ENCODE results near the gene CARMIL1.

DNA sequence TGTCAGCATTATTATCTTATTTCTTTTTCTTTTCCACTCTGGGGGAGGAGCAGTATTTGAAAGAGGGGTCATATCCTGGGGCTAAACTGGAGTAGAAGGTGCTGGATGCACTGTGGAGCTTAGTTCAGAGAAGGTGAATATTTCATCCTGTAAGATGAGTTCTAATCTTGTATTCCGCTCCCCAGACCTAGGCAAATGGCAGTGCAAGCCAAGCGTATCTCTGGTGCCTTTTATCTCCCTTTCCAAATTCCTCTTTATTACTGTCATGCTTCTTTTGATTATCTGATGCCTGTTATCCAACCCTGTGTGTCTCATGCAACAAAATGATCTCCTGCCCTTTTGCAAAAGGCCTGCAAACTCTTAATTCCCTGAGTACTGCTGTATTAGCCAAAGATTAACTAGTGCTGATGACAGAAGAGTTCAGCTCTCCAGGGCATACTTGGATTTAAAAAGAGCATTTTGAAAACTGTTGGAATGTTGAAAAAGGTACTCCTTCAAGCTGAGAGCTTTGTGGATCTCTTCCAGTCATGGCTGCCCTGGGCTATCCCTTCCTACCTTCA is 138.0 kb downstream of the CARMIL1 start:
- TF ChIP-seq ZBTB8A (tag by site-specific recombination; IDR thresholded peaks at IDR 0.05) (no peak), ZNF561 (tag by site-specific recombination; IDR thresholded peaks at IDR 0.05; ENCODE audit: borderline replicate concordance) (no peak), ZNF654 (tag by site-specific recombination; IDR thresholded peaks at IDR 0.05; ENCODE audit: low read depth) (no peak), ZBTB7A (tag by site-specific recombination; IDR thresholded peaks at IDR 0.05; ENCODE audit: low read depth) (no peak), KLF10 (tag by site-specific recombination; IDR thresholded peaks at IDR 0.05) (no peak), ZNF670 (tag by site-specific recombination; IDR thresholded peaks at IDR 0.05; ENCODE audit: low read depth) (no peak), ZNF747 (tag by site-specific recombination; IDR thresholded peaks at IDR 0.05) (no peak), ZNF341 (tag by site-specific recombination; IDR thresholded peaks at IDR 0.05; ENCODE audit: low read depth) (no peak), SCRT1 (tag by site-specific recombination; IDR thresholded peaks at IDR 0.05; ENCODE audit: borderline replicate concordance) (no peak)
- TF ChIP-seq, protein P1, sequence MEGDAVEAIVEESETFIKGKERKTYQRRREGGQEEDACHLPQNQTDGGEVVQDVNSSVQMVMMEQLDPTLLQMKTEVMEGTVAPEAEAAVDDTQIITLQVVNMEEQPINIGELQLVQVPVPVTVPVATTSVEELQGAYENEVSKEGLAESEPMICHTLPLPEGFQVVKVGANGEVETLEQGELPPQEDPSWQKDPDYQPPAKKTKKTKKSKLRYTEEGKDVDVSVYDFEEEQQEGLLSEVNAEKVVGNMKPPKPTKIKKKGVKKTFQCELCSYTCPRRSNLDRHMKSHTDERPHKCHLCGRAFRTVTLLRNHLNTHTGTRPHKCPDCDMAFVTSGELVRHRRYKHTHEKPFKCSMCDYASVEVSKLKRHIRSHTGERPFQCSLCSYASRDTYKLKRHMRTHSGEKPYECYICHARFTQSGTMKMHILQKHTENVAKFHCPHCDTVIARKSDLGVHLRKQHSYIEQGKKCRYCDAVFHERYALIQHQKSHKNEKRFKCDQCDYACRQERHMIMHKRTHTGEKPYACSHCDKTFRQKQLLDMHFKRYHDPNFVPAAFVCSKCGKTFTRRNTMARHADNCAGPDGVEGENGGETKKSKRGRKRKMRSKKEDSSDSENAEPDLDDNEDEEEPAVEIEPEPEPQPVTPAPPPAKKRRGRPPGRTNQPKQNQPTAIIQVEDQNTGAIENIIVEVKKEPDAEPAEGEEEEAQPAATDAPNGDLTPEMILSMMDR (tag by site-specific recombination; IDR thresholded peaks at IDR 0.05): no peak
- TF ChIP-seq, protein P2, sequence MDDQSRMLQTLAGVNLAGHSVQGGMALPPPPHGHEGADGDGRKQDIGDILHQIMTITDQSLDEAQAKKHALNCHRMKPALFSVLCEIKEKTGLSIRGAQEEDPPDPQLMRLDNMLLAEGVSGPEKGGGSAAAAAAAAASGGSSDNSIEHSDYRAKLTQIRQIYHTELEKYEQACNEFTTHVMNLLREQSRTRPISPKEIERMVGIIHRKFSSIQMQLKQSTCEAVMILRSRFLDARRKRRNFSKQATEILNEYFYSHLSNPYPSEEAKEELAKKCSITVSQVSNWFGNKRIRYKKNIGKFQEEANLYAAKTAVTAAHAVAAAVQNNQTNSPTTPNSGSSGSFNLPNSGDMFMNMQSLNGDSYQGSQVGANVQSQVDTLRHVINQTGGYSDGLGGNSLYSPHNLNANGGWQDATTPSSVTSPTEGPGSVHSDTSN (CRISPR knock-in tag; IDR thresholded peaks at IDR 0.05): no peak
- TF ChIP-seq, protein P3, sequence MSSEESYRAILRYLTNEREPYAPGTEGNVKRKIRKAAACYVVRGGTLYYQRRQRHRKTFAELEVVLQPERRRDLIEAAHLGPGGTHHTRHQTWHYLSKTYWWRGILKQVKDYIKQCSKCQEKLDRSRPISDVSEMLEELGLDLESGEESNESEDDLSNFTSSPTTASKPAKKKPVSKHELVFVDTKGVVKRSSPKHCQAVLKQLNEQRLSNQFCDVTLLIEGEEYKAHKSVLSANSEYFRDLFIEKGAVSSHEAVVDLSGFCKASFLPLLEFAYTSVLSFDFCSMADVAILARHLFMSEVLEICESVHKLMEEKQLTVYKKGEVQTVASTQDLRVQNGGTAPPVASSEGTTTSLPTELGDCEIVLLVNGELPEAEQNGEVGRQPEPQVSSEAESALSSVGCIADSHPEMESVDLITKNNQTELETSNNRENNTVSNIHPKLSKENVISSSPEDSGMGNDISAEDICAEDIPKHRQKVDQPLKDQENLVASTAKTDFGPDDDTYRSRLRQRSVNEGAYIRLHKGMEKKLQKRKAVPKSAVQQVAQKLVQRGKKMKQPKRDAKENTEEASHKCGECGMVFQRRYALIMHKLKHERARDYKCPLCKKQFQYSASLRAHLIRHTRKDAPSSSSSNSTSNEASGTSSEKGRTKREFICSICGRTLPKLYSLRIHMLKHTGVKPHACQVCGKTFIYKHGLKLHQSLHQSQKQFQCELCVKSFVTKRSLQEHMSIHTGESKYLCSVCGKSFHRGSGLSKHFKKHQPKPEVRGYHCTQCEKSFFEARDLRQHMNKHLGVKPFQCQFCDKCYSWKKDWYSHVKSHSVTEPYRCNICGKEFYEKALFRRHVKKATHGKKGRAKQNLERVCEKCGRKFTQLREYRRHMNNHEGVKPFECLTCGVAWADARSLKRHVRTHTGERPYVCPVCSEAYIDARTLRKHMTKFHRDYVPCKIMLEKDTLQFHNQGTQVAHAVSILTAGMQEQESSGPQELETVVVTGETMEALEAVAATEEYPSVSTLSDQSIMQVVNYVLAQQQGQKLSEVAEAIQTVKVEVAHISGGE (tag by site-specific recombination; conservative IDR thresholded peaks at IDR 0.05; ENCODE audit: low read depth): no peak
